ENCODE measurements around the gene CST9L. TPM values are rescaled to one million over a fixed set of nuclear protein-coding genes. Genes with fewer than 3 reads are reported as not detected.

The CST9L gene
- total and polyA plus RNA-seq, 7 experiments from 2014 or later = not detected

GRCh38 chr20:23515250-23515939 lies 52.9 kb downstream of the CST9L start:
- peaks cover 0 to 10% (median 3%) of the 10 kb centered on the region in 5 donors for H3K27me3 Mint-ChIP-seq
- H3K4me1 Mint-ChIP-seq = no peaks in the 10 kb centered on the region
- Histone ChIP-seq H3K9me3 (ENCODE audit: control insufficient read depth in 2 of 3, low read length in 3 of 3) (no peaks in the 10 kb centered on the region), H3K4me3 (ENCODE audit: low read length) (no peak overlapping the region), H3K4me1 (ENCODE audit: control insufficient read depth in 2 of 2, insufficient read depth in 2 of 2, low read length in 2 of 2) (no peaks in the 10 kb centered on the region), H3K27me3 (ENCODE audit: control insufficient read depth in 2 of 2, insufficient read depth in 2 of 2, low read length in 2 of 2) (no peaks in the 10 kb centered on the region), H3K36me3 (ENCODE audit: control insufficient read depth in 2 of 3, insufficient read depth in 3 of 3, low read length in 3 of 3) (no peaks in the 10 kb centered on the region), H3K27ac (ENCODE audit: low read depth, low read length) (no peak overlapping the region)
- ChIA-PET CTCF (no interaction called here), POLR2A (no interaction called here)
- intact Hi-C loops (cut with micrococcal nuclease) = no loop called here
- no peak overlapping the region for H3K27ac Mint-ChIP-seq
- no peak overlapping the region for H3K4me3 Mint-ChIP-seq
- DNase-seq (no peak), ATAC-seq (no peak)
- no peaks in the 10 kb centered on the region for H3K36me3 Mint-ChIP-seq
- no peaks in the 10 kb centered on the region for H3K9me3 Mint-ChIP-seq

GRCh38 chr20:23514848-23515247 lies 53.4 kb downstream of the CST9L start:
- Mint-ChIP-seq H3K9me3 (no peaks in the 10 kb centered on the region), H3K4me3 (no peak overlapping the region), H3K27ac (no peak overlapping the region), H3K4me1 (no peaks in the 10 kb centered on the region), H3K36me3 (no peaks in the 10 kb centered on the region), H3K27me3 (peaks cover 0 to 10% (median 3%) of the 10 kb centered on the region in 5 donors)
- intact Hi-C loops (cut with micrococcal nuclease) = no loop called here
- Histone ChIP-seq H3K27ac (ENCODE audit: low read depth, low read length) (no peak overlapping the region), H3K4me1 (ENCODE audit: control insufficient read depth in 2 of 2, insufficient read depth in 2 of 2, low read length in 2 of 2) (no peaks in the 10 kb centered on the region), H3K27me3 (ENCODE audit: control insufficient read depth in 2 of 2, insufficient read depth in 2 of 2, low read length in 2 of 2) (no peaks in the 10 kb centered on the region), H3K9me3 (ENCODE audit: control insufficient read depth in 2 of 3, low read length in 3 of 3) (no peaks in the 10 kb centered on the region), H3K36me3 (ENCODE audit: control insufficient read depth in 2 of 3, insufficient read depth in 3 of 3, low read length in 3 of 3) (no peaks in the 10 kb centered on the region), H3K4me3 (ENCODE audit: low read length) (no peak overlapping the region)
- ChIA-PET POLR2A (no interaction called here), CTCF (no interaction called here)
- DNase-seq (no peak), ATAC-seq (no peak)

Other genes with a start within 250 kb of the CST9L start
- gene NXT1, start 217.7 kb downstream of the CST9L start, total RNA-seq = 10 to 100 TPM; 20.1 to 63.4 (median 39.7) TPM
- gene NXT1, start 217.7 kb downstream of the CST9L start, polyA plus RNA-seq = 10 to 100 TPM; 50.3 to 71.8 TPM
- gene GZF1, start 206.3 kb downstream of the CST9L start, total RNA-seq = 10 to 100 TPM; 11.4 to 44.0 (median 19.6) TPM
- 1 to 10 TPM; 1.4 to 7.8 TPM for gene GZF1, start 206.3 kb downstream of the CST9L start, polyA plus RNA-seq
- 10 to 100 TPM; 11.4 to 20.4 (median 16.2) TPM for gene NAPB, start 147.0 kb downstream of the CST9L start, total RNA-seq
- 1 to 10 TPM; 5.5 to 7.9 TPM for gene NAPB, start 147.0 kb downstream of the CST9L start, polyA plus RNA-seq
- not detected for gene CSTL1, start 128.8 kb downstream of the CST9L start, total RNA-seq
- not detected for gene CSTL1, start 128.8 kb downstream of the CST9L start, polyA plus RNA-seq
- not detected for gene CST11, start 115.6 kb downstream of the CST9L start, total RNA-seq
- gene CST11, start 115.6 kb downstream of the CST9L start, polyA plus RNA-seq = not detected
- gene CST8, start 77.4 kb downstream of the CST9L start, total RNA-seq = not detected
- gene CST8, start 77.4 kb downstream of the CST9L start, polyA plus RNA-seq = not detected
- not detected for gene CST9, start 37.4 kb upstream of the CST9L start, total RNA-seq
- not detected for gene CST9, start 37.4 kb upstream of the CST9L start, polyA plus RNA-seq
- gene CST3, start 69.5 kb upstream of the CST9L start, total RNA-seq = 100 to 1,000 TPM in 1 of 5 experiments, 10 to 100 TPM in 3, 1 to 10 TPM in 1; 1.7 to 520 (median 22.2) TPM
- gene CST3, start 69.5 kb upstream of the CST9L start, polyA plus RNA-seq = 1 to 10 TPM; 2.5 to 5.5 TPM
- gene CST4, start 120.6 kb upstream of the CST9L start, total RNA-seq = not detected
- not detected for gene CST4, start 120.6 kb upstream of the CST9L start, polyA plus RNA-seq
- gene CST1, start 182.5 kb upstream of the CST9L start, total RNA-seq = not detected
- gene CST1, start 182.5 kb upstream of the CST9L start, polyA plus RNA-seq = not detected